ENCODE results near the gene MOB1B. TPM values are rescaled to one million over a fixed set of nuclear protein-coding genes. Genes with fewer than 3 reads are reported as not detected.

Gene MOB1B
- total RNA-seq, 3 donors from 2014 or later (not counting 1 experiment from before 2014, with no cell fraction given): 15.1 to 23.6 (median 22.6) TPM

DNA sequence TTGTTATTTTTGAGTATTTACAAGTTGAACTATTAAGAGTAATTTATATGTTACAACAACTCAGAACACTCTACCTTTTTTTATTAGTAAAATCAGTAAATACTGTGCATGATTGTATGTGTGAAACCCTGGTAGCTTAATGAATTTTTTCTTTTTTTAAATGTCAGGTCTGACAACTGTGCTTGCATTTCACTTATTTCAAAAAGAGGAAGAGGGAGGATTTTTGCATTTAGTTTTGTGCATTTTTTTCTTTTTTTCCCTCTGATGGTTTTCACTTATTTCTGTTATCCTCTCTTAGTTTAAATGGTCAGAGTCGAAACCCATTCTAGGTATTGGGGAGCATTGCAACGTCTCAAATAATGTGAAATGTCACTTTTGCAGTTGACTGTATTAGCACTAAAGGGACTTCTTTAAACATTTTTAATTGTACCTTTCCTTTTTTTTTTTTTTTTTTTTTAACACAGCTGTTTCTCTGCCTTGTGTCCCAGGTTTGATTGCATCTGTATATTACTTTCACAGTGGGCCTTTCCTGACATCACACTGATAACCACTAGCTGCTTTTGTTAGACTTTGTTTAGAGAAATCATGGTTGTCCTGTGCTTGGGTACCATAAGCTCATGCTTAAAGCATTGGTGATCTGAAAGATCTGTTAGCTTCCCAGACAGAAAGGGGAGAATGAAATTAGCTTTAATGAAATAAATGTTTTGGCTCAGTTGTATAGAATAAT is 28.5 kb downstream of the MOB1B start:
- no peak for TF ChIP-seq CTCF (IDR thresholded peaks at IDR 0.05)
- H3K36me3 Mint-ChIP-seq: no peaks in the 10 kb centered on the region
- Histone ChIP-seq H3K9me3 (ENCODE audit: control insufficient read depth, insufficient read depth, low read length) (no peaks in the 10 kb centered on the region), H3K4me1 (ENCODE audit: control insufficient read depth, insufficient read depth, low read length) (peaks cover 18% of the 10 kb centered on the region), H3K36me3 (ENCODE audit: control insufficient read depth, insufficient read depth, low read length) (no peaks in the 10 kb centered on the region), H3K27ac (ENCODE audit: low read length) (no peak overlapping the region), H3K27me3 (ENCODE audit: control insufficient read depth, insufficient read depth, low read length) (no peaks in the 10 kb centered on the region), H3K4me3 (ENCODE audit: low read length) (no peak overlapping the region)
- peak overlapping the region in 1 of 2 donors; percentile 31 for H3K27ac Mint-ChIP-seq
- intact Hi-C loops (cut with micrococcal nuclease): no loop called here
- ATAC-seq (no peak), DNase-seq (no peak)
- WGBS (ENCODE audit: insufficient coverage): 42% methylated on average over 2 of the region's 2 CpGs
- no peak overlapping the region for H3K4me3 Mint-ChIP-seq
- no peaks in the 10 kb centered on the region for H3K27me3 Mint-ChIP-seq (ENCODE audit: low read depth in 2 of 2)
- H3K9me3 Mint-ChIP-seq: no peaks in the 10 kb centered on the region
- peaks cover 28 to 39% of the 10 kb centered on the region in 2 donors for H3K4me1 Mint-ChIP-seq

DNA sequence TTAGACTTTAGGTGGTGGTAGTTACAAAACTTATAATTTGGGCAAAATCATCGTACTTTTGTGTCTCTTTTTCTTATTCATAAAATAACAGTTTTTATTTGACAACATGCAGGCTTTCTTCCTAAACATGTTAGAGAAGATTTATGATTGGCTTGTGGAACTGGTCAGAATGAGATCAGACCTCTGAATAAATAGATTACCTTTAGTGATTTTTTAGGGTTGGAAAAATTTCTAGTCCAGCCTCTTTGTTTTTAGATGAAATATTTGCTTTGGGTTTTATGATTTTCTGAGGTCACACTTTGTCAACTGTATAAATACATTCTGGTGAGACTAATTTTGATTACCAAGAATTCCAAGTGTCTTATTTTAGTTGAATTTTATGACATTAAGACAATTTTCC is 29.2 kb downstream of the MOB1B start:
- no peak for DNase-seq
- Histone ChIP-seq H3K9me3 (ENCODE audit: control insufficient read depth, insufficient read depth, low read length) (no peaks in the 10 kb centered on the region), H3K4me1 (ENCODE audit: control insufficient read depth, insufficient read depth, low read length) (peaks cover 18% of the 10 kb centered on the region), H3K36me3 (ENCODE audit: control insufficient read depth, insufficient read depth, low read length) (no peaks in the 10 kb centered on the region), H3K27ac (ENCODE audit: low read length) (no peak overlapping the region), H3K4me3 (ENCODE audit: low read length) (no peak overlapping the region), H3K27me3 (ENCODE audit: control insufficient read depth, insufficient read depth, low read length) (no peaks in the 10 kb centered on the region)
- Mint-ChIP-seq H3K27ac (peak overlapping the region in 1 of 2 donors; percentile 31), H3K36me3 (no peaks in the 10 kb centered on the region), H3K27me3 (ENCODE audit: low read depth in 2 of 2) (no peaks in the 10 kb centered on the region), H3K9me3 (no peaks in the 10 kb centered on the region), H3K4me3 (no peak overlapping the region), H3K4me1 (peaks cover 24 to 36% of the 10 kb centered on the region in 2 donors)
- WGBS (ENCODE audit: insufficient coverage): no CpG with 5 or more reads among the region's 1 CpG
- no peak for TF ChIP-seq CTCF (IDR thresholded peaks at IDR 0.05)
- intact Hi-C loops (cut with micrococcal nuclease): no loop called here
- ATAC-seq: no peak

DNA sequence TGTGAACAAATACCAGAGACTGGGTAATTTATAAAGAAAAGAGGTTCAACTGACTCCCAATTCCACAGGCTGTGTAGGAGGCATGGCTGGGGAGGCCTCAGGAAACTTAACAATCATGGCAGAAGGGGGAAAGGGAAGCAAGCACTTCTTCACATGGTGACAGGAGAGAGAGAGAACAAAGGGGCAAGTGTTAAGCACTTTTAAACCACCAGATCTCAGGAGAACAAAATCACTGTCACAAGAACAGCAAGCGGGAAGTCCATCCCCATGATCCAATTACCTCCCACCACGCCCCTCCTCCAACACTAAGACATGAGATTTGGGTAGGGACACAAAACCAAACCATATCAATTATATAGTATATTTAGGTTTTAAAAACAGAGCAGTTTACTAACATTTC is 30.8 kb downstream of the MOB1B start:
- DNase-seq: no peak
- Mint-ChIP-seq H3K4me3 (no peak overlapping the region), H3K27me3 (ENCODE audit: low read depth in 2 of 2) (no peaks in the 10 kb centered on the region), H3K27ac (no peak overlapping the region), H3K9me3 (no peaks in the 10 kb centered on the region), H3K36me3 (no peaks in the 10 kb centered on the region), H3K4me1 (peaks cover 17 to 29% of the 10 kb centered on the region in 2 donors)
- intact Hi-C loops (cut with micrococcal nuclease): no loop called here
- TF ChIP-seq CTCF (IDR thresholded peaks at IDR 0.05): no peak
- no peaks in the 10 kb centered on the region for H3K27me3 ChIP-seq (ENCODE audit: control insufficient read depth, insufficient read depth, low read length)
- no peak overlapping the region for H3K27ac ChIP-seq (ENCODE audit: low read length)
- H3K4me3 ChIP-seq (ENCODE audit: low read length): no peak overlapping the region
- 100% methylated on average over 1 of the region's 2 CpGs for WGBS (ENCODE audit: insufficient coverage)
- H3K4me1 ChIP-seq (ENCODE audit: control insufficient read depth, insufficient read depth, low read length): peaks cover 4% of the 10 kb centered on the region
- H3K36me3 ChIP-seq (ENCODE audit: control insufficient read depth, insufficient read depth, low read length): no peaks in the 10 kb centered on the region
- no peaks in the 10 kb centered on the region for H3K9me3 ChIP-seq (ENCODE audit: control insufficient read depth, insufficient read depth, low read length)
- no peak for ATAC-seq

Measured in natural killer cell (primary cell).